ENCODE results near the gene MSI2. TPM values are rescaled to one million over a fixed set of nuclear protein-coding genes. Genes with fewer than 3 reads are reported as not detected.

The MSI2 gene
- total RNA-seq, 1 experiment from 2014 or later: 76.6 TPM

DNA sequence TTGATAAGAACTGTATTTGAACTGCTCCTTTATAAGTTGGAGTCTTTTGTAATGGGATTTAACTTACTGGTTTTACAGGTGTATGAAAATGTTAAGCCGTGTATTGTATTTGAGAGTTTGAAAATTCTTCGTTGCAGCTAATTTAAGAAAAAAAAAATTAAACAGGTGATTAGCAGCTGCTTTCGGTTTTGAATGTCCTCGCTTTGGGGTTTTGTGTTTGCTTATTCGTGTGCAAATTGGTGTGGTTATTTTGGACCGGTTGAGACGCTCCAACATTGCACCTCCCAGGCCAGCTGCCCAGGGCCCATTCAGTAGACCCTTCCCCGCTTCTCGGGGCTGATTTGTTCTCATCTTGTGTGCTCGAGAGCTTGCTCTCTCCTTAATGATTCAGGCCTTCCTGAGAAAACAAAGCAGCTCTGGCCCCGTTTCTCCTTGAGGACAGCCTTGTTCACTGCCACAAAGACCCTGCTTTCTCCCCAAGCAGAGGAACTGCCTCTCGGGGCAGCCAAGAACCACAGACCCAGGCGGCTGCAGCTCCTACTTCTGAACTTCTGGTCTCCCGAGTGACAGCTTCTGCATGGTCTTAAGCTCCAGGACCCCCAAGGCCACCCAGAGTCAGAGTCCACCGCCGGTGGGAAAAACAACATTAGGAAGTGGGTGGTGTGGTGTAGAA is 100.5 kb downstream of the MSI2 start:
- H3K27ac ChIP-seq: peak overlapping the region; percentile 46

DNA sequence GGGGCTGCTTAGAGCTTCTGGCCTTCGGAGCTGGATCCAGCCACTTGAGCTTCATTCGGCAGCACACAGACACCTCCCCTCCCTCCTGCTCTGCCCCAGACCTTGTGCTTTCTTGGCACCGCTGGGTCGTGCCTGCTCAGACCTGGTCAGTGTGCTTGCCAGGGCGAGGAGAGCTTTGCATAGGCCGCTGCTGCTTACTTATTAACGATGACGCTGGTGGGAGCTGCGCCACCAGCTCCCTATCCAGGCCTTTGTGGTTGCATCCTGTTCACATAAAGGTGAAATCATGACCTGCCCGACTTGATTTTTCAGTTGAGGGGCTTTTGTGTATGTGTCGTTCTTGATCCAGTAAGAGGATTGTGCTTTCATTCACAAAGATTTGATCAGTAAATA is 101.1 kb downstream of the MSI2 start:
- no peak for DNase-seq
- Histone ChIP-seq H3K27me3 (no peaks in the 10 kb centered on the region), H3K9me3 (replicated peaks) (no peaks in the 10 kb centered on the region), H3K4me1 (peaks cover 25% of the 10 kb centered on the region), H3K4me3 (peak overlapping the region; percentile 12; the same call in 1 of the 2 replicates), H3K36me3 (no peaks in the 10 kb centered on the region), H3K27ac (peak overlapping the region; percentile 46)

More for the DNA sequence above, 100.5 kb downstream of the MSI2 start:
- no peaks in the 10 kb centered on the region for H3K36me3 ChIP-seq
- H3K9me3 ChIP-seq (replicated peaks): no peaks in the 10 kb centered on the region
- peaks cover 25% of the 10 kb centered on the region for H3K4me1 ChIP-seq
- peak overlapping the region; percentile 12 for H3K4me3 ChIP-seq
- DNase-seq: peak; percentile 24 to 55
- H3K27me3 ChIP-seq: no peaks in the 10 kb centered on the region

DNA sequence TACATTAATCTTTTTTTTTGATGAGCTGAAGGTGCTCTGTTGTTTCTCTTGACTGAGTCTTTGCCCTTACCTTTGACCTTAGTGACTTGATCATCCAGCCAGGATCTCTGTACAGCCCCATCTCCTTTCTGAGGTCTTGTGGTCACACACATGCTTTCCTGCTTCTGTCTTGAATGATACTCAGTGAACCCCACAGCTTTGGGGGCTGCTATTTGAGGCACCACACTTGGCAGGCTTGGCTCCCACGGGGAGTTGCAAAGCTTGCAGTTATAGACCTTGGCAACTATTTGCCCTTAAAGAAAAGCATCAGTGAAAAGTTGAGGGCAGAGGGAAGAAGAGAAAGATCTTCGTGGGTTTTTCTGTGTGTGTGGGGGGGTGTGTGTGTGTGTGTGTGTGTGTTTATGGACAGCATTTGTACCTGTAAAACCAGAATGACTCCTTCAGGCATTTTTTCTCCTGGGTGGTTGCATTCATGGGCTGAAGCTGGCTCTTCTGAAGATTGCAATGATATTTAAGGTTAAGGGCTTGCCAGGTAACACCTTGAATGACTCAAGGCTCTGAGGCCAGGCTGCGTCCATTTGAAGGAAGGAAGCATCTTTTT is 101.6 kb downstream of the MSI2 start:
- H3K9me3 ChIP-seq (replicated peaks): no peaks in the 10 kb centered on the region
- H3K27ac ChIP-seq: no peak overlapping the region
- H3K36me3 ChIP-seq: no peaks in the 10 kb centered on the region
- DNase-seq: no peak
- no peak overlapping the region for H3K4me3 ChIP-seq
- H3K27me3 ChIP-seq: no peaks in the 10 kb centered on the region
- H3K4me1 ChIP-seq: peaks cover 25% of the 10 kb centered on the region

- peaks cover 20% of the 10 kb centered on the region for H3K4me1 ChIP-seq
Observed at GRCh38 chr17:57360266-57360665, 103.9 kb downstream of the MSI2 start.

GRCh38 chr17:57362797-57363556 is 106.7 kb downstream of the MSI2 start:
- H3K36me3 ChIP-seq: no peaks in the 10 kb centered on the region; the same call in 1 of the 2 replicates
- no peak for DNase-seq

More at GRCh38 chr17:57360266-57360665, 103.9 kb downstream of the MSI2 start:
- DNase-seq: no peak
- Histone ChIP-seq H3K4me3 (no peak overlapping the region), H3K27ac (no peak overlapping the region), H3K9me3 (replicated peaks) (no peaks in the 10 kb centered on the region), H3K27me3 (no peaks in the 10 kb centered on the region), H3K36me3 (no peaks in the 10 kb centered on the region; the same call in 1 of the 2 replicates)

GRCh38 chr17:57363580-57363979 is 107.3 kb downstream of the MSI2 start:
- no peaks in the 10 kb centered on the region; the same call in 1 of the 2 replicates for H3K36me3 ChIP-seq
- H3K9me3 ChIP-seq (replicated peaks): no peaks in the 10 kb centered on the region
- no peak overlapping the region for H3K4me3 ChIP-seq
- no peak for DNase-seq
- H3K4me1 ChIP-seq: no peaks in the 10 kb centered on the region
- H3K27ac ChIP-seq: no peak overlapping the region
- H3K27me3 ChIP-seq: no peaks in the 10 kb centered on the region

More at GRCh38 chr17:57362797-57363556, 106.7 kb downstream of the MSI2 start:
- H3K4me3 ChIP-seq: no peak overlapping the region
- H3K4me1 ChIP-seq: no peaks in the 10 kb centered on the region
- no peaks in the 10 kb centered on the region for H3K27me3 ChIP-seq
- no peaks in the 10 kb centered on the region for H3K9me3 ChIP-seq (replicated peaks)
- no peak overlapping the region for H3K27ac ChIP-seq

DNA sequence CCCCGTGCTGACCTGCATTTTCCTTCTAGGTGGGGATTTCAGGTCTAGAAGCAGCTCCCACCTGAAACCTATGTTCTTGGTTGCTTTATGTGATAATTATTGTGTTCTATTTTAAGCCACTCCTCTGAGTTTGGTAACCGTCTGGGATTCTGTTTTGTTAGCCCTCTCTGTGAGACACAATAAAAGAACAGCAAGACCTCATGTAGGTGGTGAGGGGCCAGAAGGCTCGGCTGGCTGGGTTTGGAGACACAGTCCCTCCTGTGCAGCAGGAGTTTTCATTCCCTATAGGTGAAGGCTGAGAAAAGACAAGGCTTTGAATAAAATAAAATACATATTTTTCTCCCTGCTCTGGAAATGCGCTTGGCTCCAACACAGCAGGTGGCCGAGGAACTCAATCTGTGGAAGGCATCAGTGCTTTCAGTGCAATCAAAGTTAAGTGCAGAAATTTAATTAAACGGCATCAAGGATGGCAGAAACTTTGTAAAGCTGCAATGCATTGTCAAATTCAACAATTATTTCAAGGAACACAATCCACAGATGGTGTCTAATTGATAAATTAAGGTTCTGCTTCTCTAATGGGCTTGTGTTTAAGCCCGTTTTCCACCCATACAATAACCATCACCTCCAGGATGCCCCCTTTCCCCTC is 107.8 kb downstream of the MSI2 start:
- Histone ChIP-seq H3K9me3 (replicated peaks) (no peaks in the 10 kb centered on the region), H3K4me3 (no peak overlapping the region), H3K4me1 (no peaks in the 10 kb centered on the region), H3K36me3 (no peaks in the 10 kb centered on the region; the same call in 1 of the 2 replicates), H3K27me3 (no peaks in the 10 kb centered on the region), H3K27ac (no peak overlapping the region)
- no peak for DNase-seq

DNA sequence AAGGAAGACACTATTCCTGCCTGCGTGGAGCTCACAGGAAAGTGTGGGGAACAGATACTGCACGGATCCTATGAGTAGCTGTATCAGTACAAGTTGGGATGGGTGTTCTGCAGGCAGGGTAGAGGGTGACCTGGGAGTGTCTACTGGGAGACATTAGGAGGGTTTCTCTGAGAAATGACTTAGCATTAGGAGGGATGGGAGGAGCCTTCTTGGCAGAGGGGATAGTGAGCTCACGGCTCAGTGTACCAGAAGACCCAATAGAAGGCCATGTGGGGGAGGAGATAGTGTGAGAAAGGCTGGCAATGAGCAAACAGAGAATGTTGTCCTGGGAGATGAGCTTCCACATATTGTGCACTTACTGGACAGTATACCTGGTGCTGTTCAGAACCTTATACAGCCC is 109.1 kb downstream of the MSI2 start:
- no peak overlapping the region for H3K4me3 ChIP-seq
- H3K4me1 ChIP-seq: peaks cover 5% of the 10 kb centered on the region; the same call in 1 of the 2 replicates
- H3K36me3 ChIP-seq: no peaks in the 10 kb centered on the region; the same call in 1 of the 2 replicates
- H3K27me3 ChIP-seq: no peaks in the 10 kb centered on the region
- H3K9me3 ChIP-seq (replicated peaks): no peaks in the 10 kb centered on the region
- DNase-seq: no peak
- no peak overlapping the region for H3K27ac ChIP-seq

- H3K4me1 ChIP-seq: peaks cover 8% of the 10 kb centered on the region; the same call in 1 of the 2 replicates
Observed at GRCh38 chr17:57366177-57366557, 109.8 kb downstream of the MSI2 start.

DNA sequence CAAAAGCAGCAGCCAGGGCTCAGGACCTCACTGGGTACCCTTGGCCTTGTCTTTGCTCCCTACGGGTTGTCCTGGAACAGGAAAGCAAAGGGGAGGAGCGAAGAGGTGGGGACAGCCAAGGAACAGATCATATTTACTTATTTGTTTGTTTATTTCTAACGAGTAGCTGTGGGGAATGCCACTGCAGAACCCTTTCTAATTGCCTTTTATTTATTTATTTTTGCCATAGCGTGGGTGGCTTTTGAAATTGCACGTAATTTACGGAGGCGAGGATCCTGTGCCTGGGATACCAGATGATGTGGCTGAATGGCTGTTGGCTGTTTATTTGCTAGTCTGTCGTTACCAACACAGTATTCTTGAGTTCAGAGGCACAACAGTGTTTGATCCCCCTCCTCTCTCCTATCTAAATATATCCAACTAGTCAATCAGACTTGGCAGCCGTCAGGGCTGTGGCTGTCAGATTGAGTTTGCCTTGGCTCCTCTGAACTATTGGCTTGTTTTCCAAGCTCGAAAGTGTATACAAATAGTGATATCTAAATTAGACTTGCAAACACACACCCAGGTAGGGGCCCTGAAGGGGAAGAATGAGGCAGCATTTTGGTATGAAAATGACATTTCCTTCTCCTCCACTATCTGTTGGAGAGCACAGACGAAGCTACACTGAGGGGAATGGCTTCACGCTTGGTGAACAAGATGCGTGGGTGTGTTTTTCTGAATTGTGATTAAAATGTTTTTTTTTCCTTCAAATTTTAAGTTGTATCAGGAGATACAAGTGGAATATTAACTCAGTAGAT is 110.4 kb downstream of the MSI2 start:
- Histone ChIP-seq H3K9me3 (replicated peaks) (no peaks in the 10 kb centered on the region), H3K27me3 (no peaks in the 10 kb centered on the region), H3K4me1 (peaks cover 8% of the 10 kb centered on the region; the same call in 1 of the 2 replicates), H3K4me3 (no peak overlapping the region), H3K36me3 (no peaks in the 10 kb centered on the region; the same call in 1 of the 2 replicates), H3K27ac (no peak overlapping the region)
- no peak for DNase-seq

More at GRCh38 chr17:57366177-57366557, 109.8 kb downstream of the MSI2 start:
- DNase-seq: no peak
- no peaks in the 10 kb centered on the region for H3K9me3 ChIP-seq (replicated peaks)
- H3K27ac ChIP-seq: no peak overlapping the region
- no peaks in the 10 kb centered on the region; the same call in 1 of the 2 replicates for H3K36me3 ChIP-seq
- H3K4me3 ChIP-seq: no peak overlapping the region
- no peaks in the 10 kb centered on the region for H3K27me3 ChIP-seq

DNA sequence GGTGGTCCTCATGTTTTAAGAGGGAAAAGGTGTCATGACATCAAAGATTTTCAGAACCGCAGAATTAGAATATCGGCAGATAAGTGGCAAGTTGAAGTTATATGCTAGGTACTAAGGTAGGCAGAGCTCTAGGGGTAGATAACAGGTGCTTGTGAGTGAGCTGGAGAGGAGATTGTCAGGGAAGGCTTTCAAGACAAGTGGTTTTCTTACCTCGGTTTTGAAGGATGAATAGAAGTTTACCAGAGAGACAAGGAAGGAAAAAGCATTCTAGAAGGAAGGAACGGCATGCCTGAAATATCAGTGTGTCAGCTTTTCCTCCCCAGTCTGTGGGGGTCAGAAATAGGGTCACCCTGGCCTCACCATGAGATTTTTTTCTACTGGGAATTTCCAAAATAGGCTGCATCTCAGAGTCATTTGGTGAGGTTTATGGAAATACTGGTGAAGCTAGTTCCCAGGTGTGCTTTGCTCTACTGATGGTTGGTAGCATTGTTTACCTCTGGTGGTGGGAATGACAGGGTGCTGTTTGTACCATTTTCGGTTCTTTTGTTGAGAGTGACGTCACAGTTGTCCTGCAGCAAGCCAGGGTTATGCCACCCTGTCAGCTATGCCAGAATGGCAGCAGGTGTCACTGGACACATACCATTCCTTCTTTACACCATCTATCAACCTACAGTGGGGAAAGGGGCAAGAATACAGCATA is 112.5 kb downstream of the MSI2 start:
- H3K27ac ChIP-seq: no peak overlapping the region
- no peak for DNase-seq
- H3K36me3 ChIP-seq: peaks cover 4% of the 10 kb centered on the region; the same call in 1 of the 2 replicates
- peaks cover 4% of the 10 kb centered on the region for H3K9me3 ChIP-seq (replicated peaks)
- H3K27me3 ChIP-seq: no peaks in the 10 kb centered on the region
- H3K4me3 ChIP-seq: no peak overlapping the region
- peaks cover 11% of the 10 kb centered on the region; the same call in 1 of the 2 replicates for H3K4me1 ChIP-seq

DNA sequence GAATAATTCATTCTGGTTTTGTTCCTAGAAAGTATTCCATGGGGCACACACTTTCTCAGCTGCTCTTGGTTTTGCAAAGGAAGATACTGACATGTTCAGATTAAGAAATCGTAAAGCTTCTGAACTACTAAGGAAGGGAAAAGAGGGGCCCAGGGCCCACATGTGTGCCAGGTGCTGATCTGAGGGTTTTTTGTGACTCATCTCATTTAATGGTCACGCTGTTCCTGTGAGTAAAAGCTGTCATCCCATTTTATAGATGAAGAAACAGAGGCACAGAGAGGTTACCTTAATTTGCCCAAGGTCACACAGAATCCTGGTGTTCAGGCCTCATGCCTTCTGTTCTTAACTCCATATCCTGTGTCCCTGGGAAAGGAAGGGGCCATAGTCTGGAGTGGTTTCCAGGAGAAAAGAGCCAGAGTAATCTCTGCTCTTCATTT is 113.2 kb downstream of the MSI2 start:
- DNase-seq: no peak

DNA sequence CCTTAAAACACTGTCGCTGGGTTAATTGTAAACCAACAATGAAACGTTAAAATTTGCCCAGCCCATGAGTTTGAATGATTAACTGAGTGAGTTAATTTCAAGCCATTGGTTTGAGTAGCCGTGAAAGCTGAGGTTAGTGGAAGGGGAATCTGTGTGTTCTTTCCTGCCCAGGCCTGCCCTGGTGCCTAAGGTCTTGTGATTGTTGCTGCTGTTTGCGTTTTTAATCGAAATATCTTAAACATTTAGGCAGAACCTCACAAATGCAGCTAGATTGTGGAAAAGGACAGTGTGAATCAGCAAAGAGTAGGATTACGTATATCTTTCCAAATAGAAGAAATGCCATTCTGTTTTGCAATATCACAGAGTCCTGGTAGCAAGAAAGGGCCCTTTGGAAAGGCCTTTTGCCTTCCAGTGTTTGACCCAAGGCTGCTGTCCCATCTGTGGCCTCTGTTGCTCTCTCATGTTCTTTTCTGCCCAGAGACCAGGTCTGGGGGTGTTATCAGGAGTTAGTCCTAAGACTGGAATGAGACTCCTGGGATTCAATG is 113.8 kb downstream of the MSI2 start:
- peaks cover 10% of the 10 kb centered on the region for H3K9me3 ChIP-seq (replicated peaks)
- H3K4me1 ChIP-seq: peaks cover 11% of the 10 kb centered on the region; the same call in 1 of the 2 replicates
- no peak for DNase-seq
- peaks cover 7% of the 10 kb centered on the region; the same call in 1 of the 2 replicates for H3K36me3 ChIP-seq
- H3K27ac ChIP-seq: no peak overlapping the region
- no peaks in the 10 kb centered on the region for H3K27me3 ChIP-seq
- no peak overlapping the region for H3K4me3 ChIP-seq

More for the DNA sequence above, 113.2 kb downstream of the MSI2 start:
- Histone ChIP-seq H3K4me1 (peaks cover 11% of the 10 kb centered on the region; the same call in 1 of the 2 replicates), H3K27me3 (no peaks in the 10 kb centered on the region), H3K27ac (no peak overlapping the region), H3K4me3 (no peak overlapping the region), H3K9me3 (replicated peaks) (peaks cover 10% of the 10 kb centered on the region), H3K36me3 (peaks cover 7% of the 10 kb centered on the region; the same call in 1 of the 2 replicates)

All from SJCRH30 (cell line).